Body of pancreas (tissue), 4 donors: ENCODE measurements around the gene ZNF71.

ENCODE experiments used
- POLR2A ChIP-seq, 3 donors: fragments of 450-650 bp; IDR thresholded peaks; one replicate each; pipeline ENCODE4 v1.6.1; 2016; ENCODE audit warnings: antibody characterized with exemption in 3 of 3, mild to moderate bottlenecking in 2 of 3
- TF ChIP-seq, protein P1 (sequence below), 7 experiments: fragments of 450-650 bp in 4 of 7; fragments of 200-600 bp in 3 of 7; sonication (generic) in 3 of 7; IDR thresholded peaks; one replicate each; pipeline ENCODE4 v1.5.1; 2016 to 2019; ENCODE audit warnings: antibody characterized with exemption in 7 of 7

DNA sequence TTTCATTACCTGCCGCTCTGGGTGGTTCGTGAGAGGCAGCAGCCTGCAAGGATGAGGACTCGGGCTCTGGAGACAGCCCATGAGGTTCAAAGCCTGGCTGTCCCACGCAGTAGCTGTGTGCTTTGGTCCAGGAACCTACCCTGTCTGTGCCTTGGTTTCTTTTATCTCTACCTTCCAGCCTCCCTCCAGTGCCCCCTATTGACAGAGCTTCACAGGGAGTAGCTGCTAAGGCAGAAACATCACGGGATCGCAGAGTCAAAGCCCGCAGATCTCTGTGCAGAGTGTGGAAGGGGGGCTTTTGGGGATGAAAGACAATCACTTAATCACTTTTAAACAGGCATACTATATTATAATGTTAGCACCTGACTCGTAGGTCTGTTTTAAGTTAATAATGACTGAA, 16.2 kb downstream of the ZNF71 start:
- TF ChIP-seq, protein P1, sequence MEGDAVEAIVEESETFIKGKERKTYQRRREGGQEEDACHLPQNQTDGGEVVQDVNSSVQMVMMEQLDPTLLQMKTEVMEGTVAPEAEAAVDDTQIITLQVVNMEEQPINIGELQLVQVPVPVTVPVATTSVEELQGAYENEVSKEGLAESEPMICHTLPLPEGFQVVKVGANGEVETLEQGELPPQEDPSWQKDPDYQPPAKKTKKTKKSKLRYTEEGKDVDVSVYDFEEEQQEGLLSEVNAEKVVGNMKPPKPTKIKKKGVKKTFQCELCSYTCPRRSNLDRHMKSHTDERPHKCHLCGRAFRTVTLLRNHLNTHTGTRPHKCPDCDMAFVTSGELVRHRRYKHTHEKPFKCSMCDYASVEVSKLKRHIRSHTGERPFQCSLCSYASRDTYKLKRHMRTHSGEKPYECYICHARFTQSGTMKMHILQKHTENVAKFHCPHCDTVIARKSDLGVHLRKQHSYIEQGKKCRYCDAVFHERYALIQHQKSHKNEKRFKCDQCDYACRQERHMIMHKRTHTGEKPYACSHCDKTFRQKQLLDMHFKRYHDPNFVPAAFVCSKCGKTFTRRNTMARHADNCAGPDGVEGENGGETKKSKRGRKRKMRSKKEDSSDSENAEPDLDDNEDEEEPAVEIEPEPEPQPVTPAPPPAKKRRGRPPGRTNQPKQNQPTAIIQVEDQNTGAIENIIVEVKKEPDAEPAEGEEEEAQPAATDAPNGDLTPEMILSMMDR (IDR thresholded peaks at IDR 0.05) = no peak
- TF ChIP-seq POLR2A (IDR thresholded peaks at IDR 0.05) = no peak
